Measurements from ENCODE around the gene NISCH.

NISCH gene

GRCh38 chr3:52527039-52527731 lies 71.8 kb downstream of the NISCH start:
- peaks cover 28 to 100% (median 95%) of the 10 kb centered on the region in 11 experiments for H4K20me1 ChIP-seq
- peak overlapping the region in 5 of 11 experiments; percentile 18 to 36 (median 30); a peak in 8 of 22 replicates for H3K27ac ChIP-seq
- H3K4me1 ChIP-seq, result peaks cover 25 to 67% (median 33%) of the 10 kb centered on the region in 10 experiments
- no peak overlapping the region for H3K4me2 ChIP-seq
- peak overlapping the region in 7 of 11 experiments; percentile 8 to 42 (median 15); a peak in 5 of 22 replicates for H3K9ac ChIP-seq
- no peaks in the 10 kb centered on the region for H3K27me3 ChIP-seq
- H3K9me3 ChIP-seq (replicated peaks in 1 of 11), result no peaks in the 10 kb centered on the region
- H3K4me3 ChIP-seq, result no peak overlapping the region
- TF ChIP-seq Cebpa-rat (IDR thresholded peaks at IDR 0.05), result no peak
- H3K36me3 ChIP-seq, result peaks cover 77 to 100% (median 87%) of the 10 kb centered on the region in 11 experiments

- H3K4me1 ChIP-seq, result peaks cover 30 to 72% (median 37%) of the 10 kb centered on the region in 10 experiments
- no peak for TF ChIP-seq Cebpa-rat (IDR thresholded peaks at IDR 0.05)
- no peaks in the 10 kb centered on the region for H3K27me3 ChIP-seq
- H3K9ac ChIP-seq, result peak overlapping the region in 2 of 11 experiments; percentile 17 to 29; a peak in 3 of 22 replicates
- no peak overlapping the region for H3K4me2 ChIP-seq
- peaks cover 72 to 93% (median 83%) of the 10 kb centered on the region in 11 experiments for H3K36me3 ChIP-seq
- no peaks in the 10 kb centered on the region for H3K9me3 ChIP-seq (replicated peaks in 1 of 11)
- H4K20me1 ChIP-seq, result peaks cover 35 to 100% (median 90%) of the 10 kb centered on the region in 11 experiments
- peak overlapping the region in 5 of 11 experiments; percentile 16 to 36 (median 30); a peak in 3 of 22 replicates for H3K27ac ChIP-seq
- H3K4me3 ChIP-seq, result no peak overlapping the region
These were observed 72.6 kb downstream of the NISCH start for GRCh38 chr3:52527732-52528585.

DNA sequence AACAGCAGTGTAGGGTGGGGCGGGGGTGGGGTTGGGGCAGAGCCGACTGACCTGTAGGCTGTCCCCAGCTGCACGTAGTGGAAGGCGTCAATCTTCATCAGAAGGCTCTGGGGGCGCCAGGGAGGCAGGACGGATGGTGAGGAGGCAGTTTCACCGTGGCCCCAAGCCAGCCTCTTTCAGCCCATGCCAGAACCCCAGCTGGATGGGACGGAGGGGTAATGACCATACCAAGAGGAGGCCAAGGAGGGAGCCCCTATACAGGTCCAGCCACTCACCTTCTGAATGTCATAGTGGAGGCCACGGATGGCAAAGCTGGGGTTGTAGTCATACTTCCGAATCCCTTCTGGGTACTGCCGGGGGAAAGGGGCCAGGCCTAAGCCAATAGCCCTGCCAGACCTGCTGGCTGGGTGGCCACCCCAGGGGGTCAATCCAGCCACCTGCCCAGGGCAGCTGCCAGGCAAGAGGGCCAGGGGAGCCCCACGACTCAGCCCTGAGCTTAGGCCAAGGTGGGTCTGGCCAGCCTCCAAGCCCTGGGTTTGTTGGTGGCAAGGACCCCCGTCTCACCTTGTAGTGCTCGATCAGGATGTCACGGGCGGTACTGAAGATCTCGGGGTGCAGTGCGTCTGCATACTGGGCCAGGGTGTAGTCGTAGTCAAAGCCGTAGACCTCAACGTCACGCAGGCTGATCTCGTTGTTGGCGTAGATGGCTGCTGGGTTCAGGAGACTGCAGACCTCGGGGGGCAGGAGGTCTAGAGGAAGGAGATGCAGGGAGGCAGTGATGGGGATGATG lies 73.4 kb downstream of the NISCH start:
- no peak overlapping the region for H3K4me3 ChIP-seq
- peak overlapping the region in 5 of 11 experiments; percentile 1 to 98 (median 15); a peak in 6 of 22 replicates for H3K9ac ChIP-seq
- H3K4me2 ChIP-seq, result peak overlapping the region in 2 of 11 experiments; percentile 99 to 100; a peak in 1 of 22 replicates
- no peaks in the 10 kb centered on the region for H3K27me3 ChIP-seq
- H3K9me3 ChIP-seq (replicated peaks in 1 of 11), result no peaks in the 10 kb centered on the region
- peaks cover 63 to 85% (median 75%) of the 10 kb centered on the region in 11 experiments for H3K36me3 ChIP-seq
- TF ChIP-seq Cebpa-rat (IDR thresholded peaks at IDR 0.05), result no peak
- peaks cover 30 to 65% (median 37%) of the 10 kb centered on the region in 10 experiments for H3K4me1 ChIP-seq
- H3K27ac ChIP-seq, result peak overlapping the region in 5 of 11 experiments; percentile 3 to 97 (median 40); a peak in 4 of 22 replicates
- H4K20me1 ChIP-seq, result peaks cover 38 to 95% (median 86%) of the 10 kb centered on the region in 11 experiments

GRCh38 chr3:52529376-52530333 lies 74.3 kb downstream of the NISCH start:
- Histone ChIP-seq H4K20me1 (peaks cover 38 to 86% (median 77%) of the 10 kb centered on the region in 11 experiments), H3K27me3 (no peaks in the 10 kb centered on the region), H3K36me3 (peaks cover 55 to 76% (median 66%) of the 10 kb centered on the region in 11 experiments), H3K27ac (peak overlapping the region in 9 of 11 experiments; percentile 9 to 97 (median 46); a peak in 15 of 22 replicates), H3K4me2 (peak overlapping the region; percentile 87 to 100 (median 98)), H3K4me3 (peak overlapping the region in 1 of 10 experiments; percentile 24; a peak in 1 of 20 replicates), H3K9me3 (replicated peaks in 1 of 11) (no peaks in the 10 kb centered on the region), H3K4me1 (peaks cover 38 to 64% (median 45%) of the 10 kb centered on the region in 10 experiments), H3K9ac (peak overlapping the region; percentile 89 to 98 (median 95); a peak in 18 of 22 replicates)
- no peak for TF ChIP-seq Cebpa-rat (IDR thresholded peaks at IDR 0.05)

DNA sequence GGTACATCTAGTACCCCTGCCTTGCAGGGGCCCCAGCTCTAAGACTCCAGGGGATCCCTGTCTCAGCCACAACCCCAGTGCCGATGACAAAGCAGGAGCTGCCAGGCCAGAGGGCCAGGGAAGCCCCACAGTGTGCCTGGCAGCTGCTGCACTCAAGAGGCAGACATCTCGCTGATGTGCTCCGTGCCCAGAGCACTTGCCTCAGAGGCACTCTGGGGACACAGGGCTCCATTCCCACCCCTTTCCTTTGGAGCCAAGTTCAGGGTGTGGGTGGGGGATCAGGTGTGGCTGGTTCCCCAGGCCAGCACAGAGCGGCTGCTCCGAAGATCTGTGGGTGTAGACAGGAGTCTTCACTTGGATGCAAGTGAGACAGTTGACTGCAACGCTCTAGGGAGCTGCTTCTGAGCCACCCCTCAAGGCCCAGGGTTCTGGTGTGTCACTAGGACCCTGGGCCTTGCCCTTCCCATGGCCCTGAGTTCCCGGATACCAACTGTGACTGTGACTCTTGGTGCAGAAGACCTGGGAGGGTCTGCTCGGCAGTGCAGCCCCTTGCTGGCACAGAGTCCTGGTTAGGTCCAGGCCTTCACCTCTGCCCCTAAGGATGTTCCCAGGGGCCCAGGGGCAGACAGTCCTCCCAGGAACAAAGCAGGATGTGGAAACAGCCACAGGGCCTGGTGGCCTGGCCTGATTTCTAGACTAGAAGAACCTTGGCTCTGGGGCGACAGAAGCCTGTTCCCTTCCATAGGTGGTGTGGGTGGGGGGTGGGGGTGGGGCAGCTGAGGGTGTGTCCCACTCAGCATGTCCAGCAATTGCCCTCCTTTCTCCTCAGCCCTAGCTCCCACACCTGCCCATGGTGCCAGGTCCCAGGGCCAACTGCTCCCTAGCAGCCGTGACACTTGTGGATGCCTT lies 75.8 kb downstream of the NISCH start:
- Histone ChIP-seq H3K4me3 (peak overlapping the region; percentile 78 to 100 (median 97); a peak in 17 of 20 replicates), H3K9me3 (replicated peaks in 1 of 11) (no peaks in the 10 kb centered on the region), H3K4me1 (peaks cover 53 to 80% (median 60%) of the 10 kb centered on the region in 10 experiments), H3K27me3 (no peaks in the 10 kb centered on the region), H4K20me1 (peaks cover 38 to 71% (median 65%) of the 10 kb centered on the region in 11 experiments), H3K36me3 (peaks cover 39 to 61% (median 51%) of the 10 kb centered on the region in 11 experiments), H3K27ac (peak overlapping the region; percentile 58 to 97 (median 92); a peak in 20 of 22 replicates), H3K9ac (peak overlapping the region; percentile 89 to 98 (median 95)), H3K4me2 (peak overlapping the region; percentile 87 to 100 (median 98))
- TF ChIP-seq Cebpa-rat (IDR thresholded peaks at IDR 0.05), result no peak

DNA sequence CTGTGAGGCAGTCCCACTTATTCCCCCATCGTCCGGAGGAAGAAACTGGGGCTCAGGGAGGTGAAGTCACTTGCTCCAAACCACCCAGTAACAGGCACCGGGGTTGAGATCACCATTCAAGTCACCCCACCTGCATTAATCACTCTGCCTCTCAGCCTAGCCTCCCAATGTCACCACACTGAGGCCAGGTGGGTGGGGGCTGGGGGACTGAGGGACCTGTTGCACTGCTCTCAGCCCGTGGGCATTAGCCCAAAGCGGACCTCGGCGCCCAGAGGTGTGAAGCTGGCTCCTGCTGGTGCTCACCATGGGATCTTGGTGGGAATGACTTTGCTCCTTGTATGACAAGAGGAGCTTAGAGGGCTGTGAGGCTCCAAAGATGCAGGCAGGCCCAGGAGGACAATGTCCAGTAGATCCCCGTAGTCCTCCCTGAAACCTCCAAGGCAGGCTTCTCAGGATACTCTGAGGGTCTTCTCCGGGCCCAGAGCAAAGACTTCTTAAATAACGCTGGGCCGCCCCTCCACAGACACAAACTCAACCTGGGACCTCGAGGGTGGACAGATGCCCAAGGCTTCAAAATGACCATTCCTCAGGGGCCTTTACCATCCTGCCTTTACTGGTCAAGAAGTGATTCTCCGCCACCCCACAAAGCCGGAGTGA lies 76.6 kb downstream of the NISCH start:
- H3K9me3 ChIP-seq (replicated peaks in 1 of 11), result no peaks in the 10 kb centered on the region
- peaks cover 53 to 73% (median 60%) of the 10 kb centered on the region in 10 experiments for H3K4me1 ChIP-seq
- TF ChIP-seq Cebpa-rat (IDR thresholded peaks at IDR 0.05), result no peak
- peak overlapping the region; percentile 87 to 100 (median 98) for H3K4me2 ChIP-seq
- peaks cover 31 to 53% (median 43%) of the 10 kb centered on the region in 11 experiments for H3K36me3 ChIP-seq
- H3K27ac ChIP-seq, result peak overlapping the region; percentile 58 to 97 (median 92); a peak in 21 of 22 replicates
- H3K4me3 ChIP-seq, result peak overlapping the region; percentile 78 to 100 (median 97)
- H3K9ac ChIP-seq, result peak overlapping the region; percentile 89 to 98 (median 95)
- H3K27me3 ChIP-seq, result no peaks in the 10 kb centered on the region
- peaks cover 40 to 67% (median 61%) of the 10 kb centered on the region in 11 experiments for H4K20me1 ChIP-seq
